Measurements from ENCODE around the gene DAP. TPM values are rescaled to one million over a fixed set of nuclear protein-coding genes. Genes with fewer than 3 reads are reported as not detected.
"Not testable (repeated sequence)": the region's sequence is repeated elsewhere in the genome, so short reads cannot be mapped to it uniquely, and the experiment has no call there.

DAP gene
- total and polyA plus RNA-seq, 5 experiments from 2014 or later: 31.0 to 71.9 (median 42.7) TPM

- POLR2A ChIA-PET: no interaction called here
- H3K4me1 Mint-ChIP-seq: no peaks in the 10 kb centered on the region
- H3K27me3 Mint-ChIP-seq: no peaks in the 10 kb centered on the region
- no peaks in the 10 kb centered on the region for H3K36me3 Mint-ChIP-seq
- DNase-seq (no peak), ATAC-seq (no peak)
- H3K4me3 Mint-ChIP-seq: no peak overlapping the region
- no peak overlapping the region for H3K27ac Mint-ChIP-seq
- no peaks in the 10 kb centered on the region for H3K9me3 Mint-ChIP-seq
Observed at GRCh38 chr5:10653043-10653442, 108.0 kb downstream of the DAP start.

DNA sequence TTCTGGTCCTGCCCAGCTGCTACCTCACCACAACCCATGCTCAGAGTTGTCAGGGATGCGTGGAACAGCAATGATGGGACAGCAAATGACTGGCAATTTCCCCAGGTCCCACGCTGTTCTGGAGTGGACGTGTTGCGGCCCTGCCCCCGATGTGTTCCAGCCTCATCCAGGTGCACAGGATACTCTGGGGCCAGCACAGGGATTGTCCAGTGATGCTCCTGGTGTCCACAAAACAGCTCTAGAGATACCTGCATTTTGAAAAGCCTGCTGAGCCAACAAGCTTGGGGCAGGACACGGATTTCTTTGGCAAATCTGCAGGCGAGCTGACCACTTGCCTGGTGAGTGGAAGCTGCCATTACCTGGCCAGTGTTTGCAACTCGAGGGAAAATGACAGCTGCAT is 108.4 kb downstream of the DAP start:
- Mint-ChIP-seq H3K9me3 (no peaks in the 10 kb centered on the region), H3K27me3 (no peaks in the 10 kb centered on the region), H3K4me3 (no peak overlapping the region), H3K27ac (no peak overlapping the region), H3K4me1 (no peaks in the 10 kb centered on the region), H3K36me3 (no peaks in the 10 kb centered on the region)
- POLR2A ChIA-PET: no interaction called here
- ATAC-seq (no peak), DNase-seq (no peak)

DNA sequence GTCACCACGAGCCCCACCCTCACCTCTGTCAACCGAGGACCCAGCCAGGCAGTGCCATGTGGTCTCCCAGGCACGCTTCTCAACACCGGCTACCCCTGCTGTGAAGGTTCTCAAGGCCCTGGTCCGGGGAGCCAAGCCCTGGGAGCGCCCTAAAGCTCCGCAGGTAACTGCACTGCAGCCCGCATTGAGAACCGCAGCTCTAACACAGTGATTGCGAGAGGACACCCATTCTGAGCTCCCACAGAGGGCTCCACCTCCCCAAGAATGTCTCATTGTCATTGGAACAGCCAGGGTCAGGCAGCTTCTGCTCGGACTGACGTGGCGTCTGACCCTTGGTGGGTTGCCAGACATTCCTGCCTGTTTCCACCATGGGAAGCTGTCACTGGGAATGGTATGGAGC is 108.9 kb downstream of the DAP start:
- no peak overlapping the region for H3K4me3 Mint-ChIP-seq
- no peaks in the 10 kb centered on the region for H3K36me3 Mint-ChIP-seq
- H3K27ac Mint-ChIP-seq: no peak overlapping the region
- H3K9me3 Mint-ChIP-seq: no peaks in the 10 kb centered on the region
- DNase-seq: no peak
- ATAC-seq: no peak
- H3K27me3 Mint-ChIP-seq: no peaks in the 10 kb centered on the region
- H3K4me1 Mint-ChIP-seq: no peaks in the 10 kb centered on the region
- POLR2A ChIA-PET: no interaction called here

DNA sequence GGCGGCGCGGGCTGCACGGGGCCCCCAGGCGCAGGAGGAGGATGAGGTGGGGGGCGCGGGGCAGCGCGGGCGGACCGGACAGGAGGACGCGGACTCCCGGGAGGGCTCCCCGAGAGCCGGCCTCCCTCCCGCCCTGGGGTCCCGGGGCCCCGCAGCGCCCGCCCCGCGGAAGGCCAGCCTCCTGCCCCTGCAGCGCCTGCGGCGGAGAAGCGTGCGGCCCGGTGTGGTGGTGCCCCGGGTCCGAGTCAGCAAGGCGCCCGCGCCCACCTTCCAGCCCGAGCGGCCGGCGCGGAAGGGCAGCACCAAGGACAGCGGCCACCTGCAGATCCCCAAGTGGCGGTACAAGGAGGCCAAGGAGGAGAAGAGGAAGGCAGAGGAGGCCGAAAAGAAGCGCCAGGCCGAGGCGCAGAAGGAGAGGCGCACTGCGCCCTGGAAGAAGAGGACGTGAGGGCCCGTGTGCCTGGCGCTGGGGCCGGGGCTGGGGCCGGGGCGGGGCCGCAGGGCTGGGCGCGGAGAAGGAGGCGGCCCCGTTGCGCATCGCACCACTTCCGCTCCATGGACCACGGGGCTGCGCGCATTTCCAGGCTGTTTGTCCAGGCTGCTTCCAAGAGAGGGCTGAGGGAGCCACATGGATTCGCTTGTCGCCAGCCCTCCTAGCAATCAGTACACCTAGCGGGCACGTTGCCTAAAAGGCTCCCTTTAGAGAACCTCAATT is 111.2 kb downstream of the DAP start:
- no peaks in the 10 kb centered on the region for H3K9me3 Mint-ChIP-seq
- DNase-seq (no peak), ATAC-seq (no peak)
- no peaks in the 10 kb centered on the region for H3K4me1 Mint-ChIP-seq
- H3K27me3 Mint-ChIP-seq: no peaks in the 10 kb centered on the region
- H3K36me3 Mint-ChIP-seq: peaks cover 0 to under 1% (median 0%) of the 10 kb centered on the region in 3 donors
- no peak overlapping the region for H3K27ac Mint-ChIP-seq
- POLR2A ChIA-PET: no interaction called here
- H3K4me3 Mint-ChIP-seq: no peak overlapping the region

DNA sequence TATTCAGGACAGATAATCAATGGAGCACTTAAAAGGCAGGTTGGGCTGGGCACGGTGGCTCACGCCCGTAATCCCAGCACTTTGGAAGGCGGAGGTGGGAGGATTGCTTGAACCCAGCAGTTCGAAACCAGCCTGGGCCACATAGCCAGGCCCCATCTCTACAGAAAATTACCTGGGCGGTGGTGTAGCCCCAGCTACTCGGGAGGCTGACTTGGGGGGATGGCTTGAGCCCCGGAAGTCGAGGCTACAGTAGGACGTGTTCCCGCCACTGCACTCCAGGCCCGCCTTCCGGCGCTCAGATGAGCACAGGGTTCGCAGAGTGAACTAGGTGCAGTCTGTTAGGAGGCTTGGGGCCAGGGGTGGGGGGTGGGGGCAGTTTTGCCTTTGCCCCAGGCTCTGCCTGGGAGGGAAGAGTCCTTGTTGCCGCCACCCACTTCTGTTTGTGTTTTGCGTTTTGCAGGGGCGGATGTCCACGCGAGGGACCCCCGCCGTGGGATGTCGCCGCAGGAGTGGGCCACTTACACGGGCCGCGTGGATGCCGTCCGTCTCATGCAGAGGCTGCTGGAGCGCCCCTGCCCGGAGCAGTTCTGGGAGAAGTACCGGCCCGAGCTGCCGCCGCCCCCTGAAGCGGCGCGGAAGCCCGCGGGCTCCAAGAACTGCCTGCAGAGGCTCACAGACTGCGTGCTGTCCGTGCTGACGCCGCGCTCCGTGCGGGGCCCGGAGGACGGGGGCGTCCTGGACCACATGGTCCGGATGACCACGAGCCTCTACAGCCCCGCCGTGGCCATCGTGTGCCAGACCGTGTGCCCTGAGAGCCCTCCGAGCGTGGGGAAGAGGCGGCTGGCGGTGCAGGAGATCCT is 112.0 kb downstream of the DAP start:
- POLR2A ChIA-PET: no interaction called here
- no peak for ATAC-seq
- no peak overlapping the region for H3K4me3 Mint-ChIP-seq
- H3K36me3 Mint-ChIP-seq: peaks cover 0 to 5% (median 0%) of the 10 kb centered on the region in 3 donors
- H3K9me3 Mint-ChIP-seq: no peaks in the 10 kb centered on the region
- no peak overlapping the region for H3K27ac Mint-ChIP-seq
- H3K4me1 Mint-ChIP-seq: peaks cover 0 to 7% (median 2%) of the 10 kb centered on the region in 4 donors
- no peak for DNase-seq
- H3K27me3 Mint-ChIP-seq: peaks cover 0 to 3% (median 2%) of the 10 kb centered on the region in 5 donors

GRCh38 chr5:10647640-10648039 is 113.4 kb downstream of the DAP start:
- Mint-ChIP-seq H3K9me3 (no peaks in the 10 kb centered on the region), H3K36me3 (peaks cover 0 to 5% (median 0%) of the 10 kb centered on the region in 3 donors), H3K27me3 (peaks cover 0 to 3% (median 2%) of the 10 kb centered on the region in 5 donors), H3K27ac (no peak overlapping the region), H3K4me3 (no peak overlapping the region), H3K4me1 (peaks cover 0 to 15% (median 2%) of the 10 kb centered on the region in 4 donors)
- ATAC-seq (no peak), DNase-seq (no peak)
- POLR2A ChIA-PET: no interaction called here

GRCh38 chr5:10645671-10646070 is 115.4 kb downstream of the DAP start:
- no peak overlapping the region for H3K4me3 Mint-ChIP-seq
- DNase-seq: no peak
- ATAC-seq: no peak
- H3K36me3 Mint-ChIP-seq: peaks cover 0 to 5% (median 0%) of the 10 kb centered on the region in 3 donors
- peaks cover 0 to 18% (median 2%) of the 10 kb centered on the region in 4 donors for H3K4me1 Mint-ChIP-seq
- POLR2A ChIA-PET: no interaction called here
- H3K27me3 Mint-ChIP-seq: peaks cover 0 to 3% (median 2%) of the 10 kb centered on the region in 5 donors
- no peak overlapping the region for H3K27ac Mint-ChIP-seq
- H3K9me3 Mint-ChIP-seq: no peaks in the 10 kb centered on the region

- Mint-ChIP-seq H3K27ac (no peak overlapping the region), H3K4me3 (no peak overlapping the region), H3K9me3 (peaks cover 0 to 2% (median 0%) of the 10 kb centered on the region in 9 donors), H3K27me3 (peaks cover 0 to 3% (median 2%) of the 10 kb centered on the region in 5 donors), H3K4me1 (peaks cover 0 to 18% (median 2%) of the 10 kb centered on the region in 4 donors), H3K36me3 (peaks cover 0 to 5% (median 0%) of the 10 kb centered on the region in 3 donors)
- POLR2A ChIA-PET: no interaction called here
- DNase-seq (no peak), ATAC-seq (no peak)
Observed at GRCh38 chr5:10645146-10645545, 115.9 kb downstream of the DAP start.

GRCh38 chr5:10644192-10644591 is 116.8 kb downstream of the DAP start:
- POLR2A ChIA-PET: no interaction called here
- Mint-ChIP-seq H3K27ac (peak overlapping the region in 1 of 10 donors; percentile 24), H3K9me3 (peaks cover 0 to 6% (median 0%) of the 10 kb centered on the region in 9 donors), H3K4me1 (peaks cover 0 to 18% (median 2%) of the 10 kb centered on the region in 4 donors), H3K4me3 (no peak overlapping the region), H3K27me3 (peaks cover 0 to 3% (median 2%) of the 10 kb centered on the region in 5 donors), H3K36me3 (peaks cover 0 to 5% (median 0%) of the 10 kb centered on the region in 3 donors)
- ATAC-seq (no peak), DNase-seq (no peak)

DNA sequence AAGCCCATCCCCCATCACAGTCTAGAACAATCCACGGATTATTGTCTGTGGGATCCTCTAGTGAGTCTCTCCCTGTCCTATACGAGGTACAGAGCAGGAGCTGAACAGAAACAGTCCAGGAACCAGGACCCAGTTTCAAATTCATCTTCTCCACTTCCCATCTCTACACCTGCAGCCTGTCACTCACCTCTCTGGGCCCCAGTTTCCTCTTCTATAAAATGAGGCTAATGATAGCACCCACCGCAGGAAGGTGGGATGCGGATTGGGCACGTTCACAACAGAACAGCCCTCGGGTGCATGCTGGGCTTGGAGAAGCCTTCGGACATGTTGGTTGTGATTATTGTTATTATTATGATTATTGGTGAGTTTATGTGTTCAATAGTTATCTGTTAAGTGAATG is 118.7 kb downstream of the DAP start:
- DNase-seq: no peak
- Mint-ChIP-seq H3K27me3 (peaks cover 0 to 3% (median 2%) of the 10 kb centered on the region in 5 donors), H3K36me3 (peaks cover 0 to 5% (median 0%) of the 10 kb centered on the region in 3 donors), H3K4me1 (peaks cover 0 to 18% (median 2%) of the 10 kb centered on the region in 4 donors), H3K4me3 (no peak overlapping the region), H3K9me3 (peaks cover 0 to 8% (median 2%) of the 10 kb centered on the region in 9 donors), H3K27ac (no peak overlapping the region)
- POLR2A ChIA-PET: no interaction called here
- no peak for ATAC-seq

DNA sequence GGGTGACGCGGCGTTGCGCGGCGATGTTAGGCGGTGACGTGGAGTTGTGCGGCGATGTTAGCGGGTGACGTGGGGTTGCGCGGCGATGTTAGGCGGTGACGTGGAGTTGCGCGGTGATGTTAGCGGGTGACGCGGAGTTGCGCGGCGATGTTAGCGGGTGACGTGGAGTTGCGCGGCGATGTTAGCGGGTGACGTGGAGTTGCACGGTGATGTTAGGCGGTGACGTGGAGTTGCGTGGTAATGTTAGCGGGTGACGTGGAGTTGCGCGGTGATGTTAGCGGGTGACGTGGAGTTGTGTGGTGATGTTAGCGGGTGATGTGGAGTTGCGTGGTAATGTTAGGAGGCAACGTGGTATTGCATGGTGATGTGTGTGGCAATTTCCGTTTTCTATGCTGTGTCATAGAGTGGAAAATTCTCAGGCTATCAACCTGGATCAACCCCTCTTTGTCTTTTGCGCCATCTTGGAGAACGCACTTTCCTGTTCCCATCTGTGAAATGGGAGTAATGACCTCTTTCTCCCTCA is 121.1 kb downstream of the DAP start:
- H3K27ac Mint-ChIP-seq: peak overlapping the region in 2 of 10 donors; percentile 19 to 63
- POLR2A ChIA-PET: no interaction called here

DNA sequence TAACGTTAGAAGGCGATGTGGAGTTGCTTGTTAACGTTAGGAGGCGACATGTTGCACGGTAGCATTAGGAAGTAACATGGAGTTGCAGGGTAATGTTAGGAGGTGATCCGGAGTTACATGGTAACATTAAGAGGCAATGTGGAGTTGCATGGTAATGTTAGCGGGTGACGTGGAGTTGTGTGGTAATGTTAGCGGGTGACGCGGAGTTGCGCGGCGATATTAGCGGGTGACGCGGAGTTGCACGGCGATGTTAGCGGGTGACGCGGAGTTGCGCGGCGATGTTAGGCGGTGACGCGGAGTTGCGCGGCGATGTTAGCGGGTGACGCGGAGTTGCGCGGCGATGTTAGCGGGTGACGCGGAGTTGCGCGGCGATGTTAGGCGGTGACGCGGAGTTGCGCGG is 122.3 kb downstream of the DAP start:
- DNase-seq, H3K9me3 Mint-ChIP-seq, H3K27me3 Mint-ChIP-seq, ATAC-seq, H3K36me3 Mint-ChIP-seq, POLR2A ChIA-PET, H3K4me3 Mint-ChIP-seq: not testable (repeated sequence)
- peak overlapping the region in 2 of 10 donors; percentile 47 to 73 for H3K27ac Mint-ChIP-seq
- peaks cover 9 to 35% (median 16%) of the 10 kb centered on the region in 4 donors for H3K4me1 Mint-ChIP-seq

More for the DNA sequence above, 121.1 kb downstream of the DAP start:
- ATAC-seq (no peak), DNase-seq (no peak)
- H3K4me3 Mint-ChIP-seq: no peak overlapping the region
- peaks cover 0 to 8% (median 2%) of the 10 kb centered on the region in 9 donors for H3K9me3 Mint-ChIP-seq
- peaks cover 0 to 5% (median 0%) of the 10 kb centered on the region in 3 donors for H3K36me3 Mint-ChIP-seq
- H3K4me1 Mint-ChIP-seq: peaks cover 5 to 34% (median 10%) of the 10 kb centered on the region in 4 donors
- H3K27me3 Mint-ChIP-seq: peaks cover 0 to 3% (median 2%) of the 10 kb centered on the region in 5 donors

DNA sequence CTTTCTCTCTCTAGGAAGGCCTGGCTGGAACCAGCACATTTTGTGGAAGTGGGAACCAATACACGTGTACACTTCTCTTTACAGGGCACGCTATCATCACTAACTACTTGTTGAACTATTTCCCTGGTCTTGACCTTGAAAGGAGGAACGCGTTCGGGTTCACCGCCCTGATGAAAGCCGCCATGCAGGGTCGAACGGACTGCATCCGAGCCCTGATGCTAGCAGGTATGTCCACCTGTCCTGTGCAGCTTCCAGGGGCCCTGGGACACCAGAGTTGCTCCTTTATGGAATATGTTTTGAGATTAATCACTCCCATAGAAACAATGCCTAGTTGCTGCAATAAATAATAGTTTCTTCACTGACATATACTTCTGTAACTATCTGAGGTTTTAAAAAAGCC is 123.1 kb downstream of the DAP start:
- no peak overlapping the region for H3K4me3 Mint-ChIP-seq
- ATAC-seq: no peak
- peak overlapping the region in 2 of 10 donors; percentile 19 to 73 for H3K27ac Mint-ChIP-seq
- POLR2A ChIA-PET: no interaction called here
- peaks cover 13 to 38% (median 20%) of the 10 kb centered on the region in 4 donors for H3K4me1 Mint-ChIP-seq
- DNase-seq: no peak
- no peaks in the 10 kb centered on the region for H3K36me3 Mint-ChIP-seq
- H3K9me3 Mint-ChIP-seq: peaks cover 0 to 8% (median 2%) of the 10 kb centered on the region in 9 donors
- peaks cover 0 to 6% (median 0%) of the 10 kb centered on the region in 5 donors for H3K27me3 Mint-ChIP-seq

Measured in naive thymus-derived CD8-positive, alpha-beta T cell (primary cell).